ENCODE measurements around the gene ASPN. TPM values are rescaled to one million over a fixed set of nuclear protein-coding genes. Genes with fewer than 3 reads are reported as not detected.

Gene ASPN
- total RNA-seq, 1 experiment from 2014 or later, result 0.26 TPM

DNA sequence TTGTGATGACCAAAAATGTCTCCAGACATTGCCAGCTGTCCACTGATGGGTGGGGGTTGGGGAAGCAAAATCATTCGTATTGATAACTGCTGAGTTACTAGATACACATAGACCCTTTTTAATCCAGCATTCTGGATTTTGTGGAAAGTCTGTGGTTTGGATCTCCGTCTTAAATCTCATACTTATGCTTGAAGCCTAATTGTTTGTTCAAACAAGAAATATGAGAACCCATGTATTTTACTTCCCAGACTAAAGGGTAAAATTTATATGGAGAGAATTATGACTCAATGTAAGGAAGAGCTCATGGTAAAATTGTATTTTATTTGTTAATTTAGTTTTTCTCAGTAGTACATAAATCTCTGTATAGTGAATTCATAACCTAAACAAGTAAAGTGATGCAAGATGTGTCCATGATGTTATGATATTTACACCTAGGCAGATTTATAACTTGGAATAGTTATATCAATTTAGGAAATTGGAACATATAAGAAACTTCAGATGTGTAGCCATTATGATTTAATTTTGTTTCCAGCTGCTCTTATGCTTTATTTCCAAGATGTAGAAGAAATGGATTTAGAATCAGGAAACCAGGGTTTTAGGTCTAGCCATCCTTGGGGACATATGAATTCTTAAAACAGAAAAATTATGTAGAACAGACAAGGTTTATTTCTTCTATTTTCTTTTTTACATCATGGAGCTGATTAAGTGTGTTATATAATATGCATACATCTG lies 73.4 kb downstream of the ASPN start:
- Histone ChIP-seq H3K9me3 (ENCODE audit: low read depth, low read length, poor library complexity, severe bottlenecking) (no peaks in the 10 kb centered on the region), H3K27ac (ENCODE audit: low read depth, low read length, poor library complexity, severe bottlenecking) (no peak overlapping the region), H3K4me3 (ENCODE audit: low read depth, low read length, poor library complexity, severe bottlenecking) (no peak overlapping the region), H3K4me1 (ENCODE audit: insufficient read depth, low read length, poor library complexity, severe bottlenecking) (peaks cover 22% of the 10 kb centered on the region), H3K36me3 (ENCODE audit: insufficient read depth, low read length, poor library complexity, severe bottlenecking) (no peaks in the 10 kb centered on the region), H3K27me3 (replicated peaks; ENCODE audit: insufficient read depth, low read depth, low read length, poor library complexity) (no peaks in the 10 kb centered on the region)
- no peak for DNase-seq (ENCODE audit: low spot score)
- no peak for TF ChIP-seq EZH2 (IDR thresholded peaks at IDR 0.05; ENCODE audit: borderline replicate concordance, low read depth, low read length, poor library complexity, severe bottlenecking)
- TF ChIP-seq, protein P1, sequence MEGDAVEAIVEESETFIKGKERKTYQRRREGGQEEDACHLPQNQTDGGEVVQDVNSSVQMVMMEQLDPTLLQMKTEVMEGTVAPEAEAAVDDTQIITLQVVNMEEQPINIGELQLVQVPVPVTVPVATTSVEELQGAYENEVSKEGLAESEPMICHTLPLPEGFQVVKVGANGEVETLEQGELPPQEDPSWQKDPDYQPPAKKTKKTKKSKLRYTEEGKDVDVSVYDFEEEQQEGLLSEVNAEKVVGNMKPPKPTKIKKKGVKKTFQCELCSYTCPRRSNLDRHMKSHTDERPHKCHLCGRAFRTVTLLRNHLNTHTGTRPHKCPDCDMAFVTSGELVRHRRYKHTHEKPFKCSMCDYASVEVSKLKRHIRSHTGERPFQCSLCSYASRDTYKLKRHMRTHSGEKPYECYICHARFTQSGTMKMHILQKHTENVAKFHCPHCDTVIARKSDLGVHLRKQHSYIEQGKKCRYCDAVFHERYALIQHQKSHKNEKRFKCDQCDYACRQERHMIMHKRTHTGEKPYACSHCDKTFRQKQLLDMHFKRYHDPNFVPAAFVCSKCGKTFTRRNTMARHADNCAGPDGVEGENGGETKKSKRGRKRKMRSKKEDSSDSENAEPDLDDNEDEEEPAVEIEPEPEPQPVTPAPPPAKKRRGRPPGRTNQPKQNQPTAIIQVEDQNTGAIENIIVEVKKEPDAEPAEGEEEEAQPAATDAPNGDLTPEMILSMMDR (conservative IDR thresholded peaks at IDR 0.05; ENCODE audit: low read depth, low read length), result no peak
- ChIA-PET CTCF (no interaction called here), POLR2A (ENCODE audit: low non-redundant PET) (no interaction called here)
- no TSS peak for BruUV-seq (replicated peaks)
- intact Hi-C loops (cut with micrococcal nuclease; ENCODE audit: unreplicated experiment), result no loop called here

DNA sequence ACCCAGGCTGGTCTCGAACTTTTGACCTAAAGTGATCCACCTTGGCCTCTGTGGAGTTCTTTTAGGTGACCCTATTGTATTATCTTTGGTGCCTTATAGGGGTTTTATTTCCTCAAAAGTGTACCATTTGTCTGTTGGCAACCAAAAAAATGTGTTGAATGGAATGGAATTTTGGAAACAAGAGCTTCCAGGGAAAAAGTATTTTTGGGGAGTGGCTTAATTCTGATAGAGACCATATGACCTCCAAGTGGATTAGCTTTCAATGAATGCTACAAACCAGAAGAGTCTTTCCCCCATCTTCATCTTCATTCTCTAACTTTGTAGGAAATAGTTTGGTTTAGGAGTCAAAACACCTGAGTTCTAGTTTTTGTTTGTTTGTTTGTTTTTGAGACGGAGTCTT lies 74.5 kb downstream of the ASPN start:
- intact Hi-C loops (cut with micrococcal nuclease; ENCODE audit: unreplicated experiment), result no loop called here
- no TSS peak for BruUV-seq (replicated peaks)
- Histone ChIP-seq H3K27ac (ENCODE audit: low read depth, low read length, poor library complexity, severe bottlenecking) (no peak overlapping the region), H3K27me3 (replicated peaks; ENCODE audit: insufficient read depth, low read depth, low read length, poor library complexity) (no peaks in the 10 kb centered on the region), H3K4me3 (ENCODE audit: low read depth, low read length, poor library complexity, severe bottlenecking) (no peak overlapping the region), H3K36me3 (ENCODE audit: insufficient read depth, low read length, poor library complexity, severe bottlenecking) (no peaks in the 10 kb centered on the region), H3K9me3 (ENCODE audit: low read depth, low read length, poor library complexity, severe bottlenecking) (no peaks in the 10 kb centered on the region), H3K4me1 (ENCODE audit: insufficient read depth, low read length, poor library complexity, severe bottlenecking) (peaks cover 31% of the 10 kb centered on the region)
- TF ChIP-seq, protein P1 (conservative IDR thresholded peaks at IDR 0.05; ENCODE audit: low read depth, low read length), result no peak
- TF ChIP-seq EZH2 (IDR thresholded peaks at IDR 0.05; ENCODE audit: borderline replicate concordance, low read depth, low read length, poor library complexity, severe bottlenecking), result no peak
- CTCF ChIA-PET, result no interaction called here
- DNase-seq (ENCODE audit: low spot score), result no peak
- POLR2A ChIA-PET (ENCODE audit: low non-redundant PET), result no interaction called here

DNA sequence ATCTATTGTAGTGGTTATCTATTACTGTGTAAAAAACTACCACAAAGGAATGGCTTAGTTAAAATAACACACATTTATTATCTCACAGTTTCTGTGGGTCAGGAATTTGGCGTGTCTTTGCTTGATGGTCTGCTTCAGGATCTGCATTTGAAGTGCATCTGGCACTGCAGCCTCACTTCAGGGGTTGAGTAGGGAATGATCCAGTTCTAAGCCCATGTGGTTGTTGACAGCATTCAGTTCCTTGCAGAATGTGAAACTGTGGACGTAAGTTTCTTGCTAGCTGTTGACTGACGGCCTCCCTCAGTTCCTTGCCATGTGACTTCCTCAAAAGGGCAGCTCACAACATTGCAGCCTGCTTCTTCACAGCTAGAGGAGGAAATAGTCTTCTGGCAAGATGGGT lies 75.8 kb downstream of the ASPN start:
- Histone ChIP-seq H3K27ac (ENCODE audit: low read depth, low read length, poor library complexity, severe bottlenecking) (no peak overlapping the region), H3K36me3 (ENCODE audit: insufficient read depth, low read length, poor library complexity, severe bottlenecking) (no peaks in the 10 kb centered on the region), H3K4me3 (ENCODE audit: low read depth, low read length, poor library complexity, severe bottlenecking) (no peak overlapping the region), H3K9me3 (ENCODE audit: low read depth, low read length, poor library complexity, severe bottlenecking) (no peaks in the 10 kb centered on the region), H3K27me3 (replicated peaks; ENCODE audit: insufficient read depth, low read depth, low read length, poor library complexity) (no peaks in the 10 kb centered on the region), H3K4me1 (ENCODE audit: insufficient read depth, low read length, poor library complexity, severe bottlenecking) (peaks cover 31% of the 10 kb centered on the region)
- BruUV-seq (replicated peaks), result no TSS peak
- POLR2A ChIA-PET (ENCODE audit: low non-redundant PET), result interaction anchor here (0.5 kb wide), 1 partner anchor 418 kb away, joined by 3 read pairs; no protein-coding TSS in a partner anchor
- TF ChIP-seq, protein P1 (conservative IDR thresholded peaks at IDR 0.05; ENCODE audit: low read depth, low read length), result no peak
- no peak for TF ChIP-seq EZH2 (IDR thresholded peaks at IDR 0.05; ENCODE audit: borderline replicate concordance, low read depth, low read length, poor library complexity, severe bottlenecking)
- intact Hi-C loops (cut with micrococcal nuclease; ENCODE audit: unreplicated experiment), result no loop called here
- CTCF ChIA-PET, result no interaction called here
- DNase-seq (ENCODE audit: low spot score), result no peak

Small RNA genes within 50 kb of the gene (microRNA-seq; reads per million reads assigned to microRNA genes)
- gene MIR4670, result not detected

Other genes starting within 250 kb of the ASPN start
- 273 and 315 TPM in 2 replicates for gene IARS1, start 188.8 kb downstream of the ASPN start, total RNA-seq (2021)
- 53.4 and 59.7 TPM in 2 replicates for gene NOL8, start 157.2 kb downstream of the ASPN start, total RNA-seq (2021)
- gene CENPP, start 156.6 kb downstream of the ASPN start, total RNA-seq (2021), result 15.6 and 17.4 TPM in 2 replicates
- 0.44 and 0.95 TPM in 2 replicates for gene OGN, start 77.9 kb downstream of the ASPN start, total RNA-seq (2021)
- gene OMD, start 58.0 kb downstream of the ASPN start, total RNA-seq (2021), result not detected in 2 replicates
- gene ECM2, start 53.5 kb upstream of the ASPN start, total RNA-seq (2021), result 0.22 and 0.24 TPM in 2 replicates
- 11.4 and 14.0 TPM in 2 replicates for gene IPPK, start 187.6 kb upstream of the ASPN start, total RNA-seq (2021)

Measured in A673 (cell line).